ENCODE data around the gene NKD1.
A peak's percentile ranks its signal among the peaks of the same experiment; 100 is the strongest.
"Not testable (repeated sequence)": the region's sequence is repeated elsewhere in the genome, so short reads cannot be mapped to it uniquely, and the experiment has no call there.

NKD1 gene

GRCh38 chr16:50568187-50568815, 20.1 kb downstream of the NKD1 start:
- no peak for DNase-seq
- intact Hi-C loops (cut with DNase I), result no loop called here

- no peak for DNase-seq
- intact Hi-C loops (cut with DNase I), result no loop called here
Measured at GRCh38 chr16:50570354-50570753, 22.2 kb downstream of the NKD1 start.

GRCh38 chr16:50570808-50571598, 22.8 kb downstream of the NKD1 start:
- intact Hi-C loops (cut with DNase I), result no loop called here
- no peak for DNase-seq

GRCh38 chr16:50571786-50572185, 23.6 kb downstream of the NKD1 start:
- no peak for DNase-seq

GRCh38 chr16:50572700-50573099, 24.5 kb downstream of the NKD1 start:
- no peak for DNase-seq
- intact Hi-C loops (cut with DNase I), result no loop called here

More at GRCh38 chr16:50571786-50572185, 23.6 kb downstream of the NKD1 start:
- intact Hi-C loops (cut with DNase I), result no loop called here

- intact Hi-C loops (cut with DNase I), result no loop called here
Measured at GRCh38 chr16:50573279-50573678, 25.1 kb downstream of the NKD1 start.

GRCh38 chr16:50573947-50574744, 25.9 kb downstream of the NKD1 start:
- peak in 11 of 42 donors; percentile 7 to 53 (median 29) for DNase-seq
- intact Hi-C loops (cut with DNase I), result no loop called here

More at GRCh38 chr16:50573279-50573678, 25.1 kb downstream of the NKD1 start:
- no peak for DNase-seq

GRCh38 chr16:50574745-50575136, 26.5 kb downstream of the NKD1 start:
- intact Hi-C loops (cut with DNase I), result no loop called here
- no peak for DNase-seq

- intact Hi-C loops (cut with DNase I), result no loop called here
- no peak for DNase-seq
Measured at GRCh38 chr16:50575743-50576142, 27.5 kb downstream of the NKD1 start.

GRCh38 chr16:50576403-50577113, 28.4 kb downstream of the NKD1 start:
- no peak for DNase-seq
- intact Hi-C loops (cut with DNase I), result no loop called here

GRCh38 chr16:50578137-50578536, 29.9 kb downstream of the NKD1 start:
- intact Hi-C loops (cut with DNase I), result no loop called here
- peak in 4 of 42 donors; percentile 21 to 43 (median 30) for DNase-seq

GRCh38 chr16:50579373-50579772, 31.2 kb downstream of the NKD1 start:
- intact Hi-C loops (cut with DNase I); DNase-seq: not testable (repeated sequence)

GRCh38 chr16:50580180-50580798, 32.1 kb downstream of the NKD1 start:
- intact Hi-C loops (cut with DNase I), result no loop called here
- DNase-seq, result no peak

GRCh38 chr16:50581845-50582244, 33.6 kb downstream of the NKD1 start:
- intact Hi-C loops (cut with DNase I), result no loop called here
- DNase-seq, result peak in 10 of 42 donors; percentile 23 to 58 (median 34)

- no peak for DNase-seq
- intact Hi-C loops (cut with DNase I), result no loop called here
Measured at GRCh38 chr16:50583211-50583610, 35.0 kb downstream of the NKD1 start.

- no peak for DNase-seq
- intact Hi-C loops (cut with DNase I), result no loop called here
Measured at GRCh38 chr16:50584033-50584722, 36.0 kb downstream of the NKD1 start.

- DNase-seq, result peak in 30 of 42 donors; percentile 20 to 79 (median 52)
- intact Hi-C loops (cut with DNase I), result no loop called here
Measured at GRCh38 chr16:50585331-50585776, 37.2 kb downstream of the NKD1 start.

GRCh38 chr16:50587543-50587942, 39.3 kb downstream of the NKD1 start:
- no peak for DNase-seq
- intact Hi-C loops (cut with DNase I), result no loop called here
